A549 (cell line): Measurements from ENCODE around the gene ANO10.
"Not testable (repeated sequence)": the region's sequence is repeated elsewhere in the genome, so short reads cannot be mapped to it uniquely, and the experiment has no call there.

Experiments
- CTCF ChIP-seq: fragments of >200 bp; sonication (Bioruptor Twin); formaldehyde crosslinking; IDR thresholded peaks from 3 replicates; pipeline ENCODE4 v1.5.1; 2016
- HOXA7 ChIP-seq: fragments of 250-450 bp; sonication (Bioruptor Pico); IDR thresholded peaks from 2 replicates; pipeline ENCODE4 v1.5.0; 2020; ENCODE audit warnings: mild to moderate bottlenecking, moderate library complexity
- JUN ChIP-seq, 2 experiments: fragments of >200 bp; sonication (Bioruptor Twin); formaldehyde crosslinking; IDR thresholded peaks; 2 replicates in 1 of 2; 3 replicates in 1 of 2; pipeline ENCODE4 v1.6.1; 2016 to 2017
- KDM5A ChIP-seq: fragments of 200-600 bp; sonication (generic); IDR thresholded peaks from 2 replicates; pipeline ENCODE4 v1.6.1; 2016; ENCODE audit warnings: antibody characterized with exemption, mild to moderate bottlenecking
- MAX ChIP-seq: IDR thresholded peaks from 2 replicates; pipeline ENCODE4 v1.6.1; 2012
- POLR2A ChIP-seq: IDR thresholded peaks from 2 replicates; pipeline ENCODE4 v1.6.1; 2012; ENCODE audit warnings: mild to moderate bottlenecking, low read length

DNA sequence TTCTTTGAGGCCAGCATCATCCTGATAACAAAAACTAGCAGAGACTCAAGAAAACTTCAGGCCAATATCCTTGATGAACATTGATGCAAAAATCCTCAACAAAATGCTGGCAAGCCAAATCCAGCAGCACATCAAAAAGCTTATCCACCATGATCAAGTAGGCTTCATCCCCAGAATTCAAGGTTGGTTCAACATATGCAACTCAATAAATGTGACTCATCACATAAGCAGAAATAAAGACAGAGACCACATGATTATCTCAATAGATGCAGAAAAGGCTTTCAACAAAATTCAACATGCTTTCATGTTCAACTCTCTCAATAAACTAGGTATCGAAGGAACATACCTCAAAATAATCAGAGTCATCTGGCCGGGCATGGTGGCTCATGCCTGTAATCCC lies 265.8 kb downstream of the ANO10 start:
- TF ChIP-seq POLR2A; JUN (IDR thresholded peaks at IDR 0.05); KDM5A; CTCF; HOXA7 (CRISPR knock-in tag); MAX: not testable (repeated sequence)
